A673 (cell line): ENCODE data around the gene RGS6. TPM values are rescaled to one million over a fixed set of nuclear protein-coding genes. Genes with fewer than 3 reads are reported as not detected.

Source experiments
- BruUV-seq: library from RNA; stranded (reverse); fragments of 400-500 nt; replicated peaks from 2 replicates; lab custom pipeline; 2021; lab: Mats Ljungman, UMichigan
- CTCF ChIA-PET: fragments of 300-600 bp; sonication (Branson Sonifier 250); formaldehyde crosslinking; loops from one replicate; lab custom pipeline; 2022; ENCODE audit warnings: antibody characterized with exemption; lab: Charles Lee
- POLR2A ChIA-PET: fragments of 300-600 bp; sonication (Branson Sonifier 250); formaldehyde crosslinking; loops from one replicate; lab custom pipeline; 2022; ENCODE audit warnings: antibody characterized with exemption; ENCODE audit not compliant: low non-redundant PET; lab: Charles Lee
- DNase-seq: peaks from one replicate; pipeline ENCODE4 v3.0.0-alpha.2; 2015; ENCODE audit warnings: low spot score
- H3K27ac ChIP-seq: fragments of 200-600 bp; sonication (generic); 2 replicates; pipeline ENCODE4 v1.5.1; 2016; ENCODE audit warnings: mixed run types, low read depth, mild to moderate bottlenecking, mixed read lengths, antibody characterized with exemption, low read length; ENCODE audit not compliant: poor library complexity, severe bottlenecking
- H3K27me3 ChIP-seq: fragments of 200-600 bp; sonication (generic); replicated peaks from 2 replicates; pipeline ENCODE4 v1.6.1; 2017; ENCODE audit warnings: mixed run types, low read depth, mild to moderate bottlenecking, mixed read lengths, antibody characterized with exemption, low read length; ENCODE audit not compliant: insufficient read depth, poor library complexity
- H3K36me3 ChIP-seq: fragments of 200-600 bp; sonication (generic); 2 replicates; pipeline ENCODE4 v1.6.1; 2016; ENCODE audit warnings: mixed run types, mild to moderate bottlenecking, mixed read lengths, antibody characterized with exemption, low read length; ENCODE audit not compliant: insufficient read depth, poor library complexity, severe bottlenecking
- H3K4me1 ChIP-seq: fragments of 200-600 bp; sonication (generic); 2 replicates; pipeline ENCODE4 v1.6.1; 2017; ENCODE audit warnings: mixed run types, mild to moderate bottlenecking, mixed read lengths, antibody characterized with exemption, low read length; ENCODE audit not compliant: insufficient read depth, poor library complexity, severe bottlenecking
- H3K4me3 ChIP-seq: fragments of 200-600 bp; sonication (generic); 2 replicates; pipeline ENCODE4 v1.5.1; 2016; ENCODE audit warnings: low read depth, mixed run types, mild to moderate bottlenecking, mixed read lengths, low read length; ENCODE audit not compliant: poor library complexity, severe bottlenecking
- H3K9me3 ChIP-seq: fragments of 200-600 bp; sonication (generic); 2 replicates; pipeline ENCODE4 v1.6.1; 2016; ENCODE audit warnings: mixed run types, low read depth, mild to moderate bottlenecking, mixed read lengths, antibody characterized with exemption, low read length; ENCODE audit not compliant: poor library complexity, severe bottlenecking
- CTCF ChIP-seq: fragments of 300-800, 200-600 bp; sonication (generic); conservative IDR thresholded peaks from 2 replicates; pipeline ENCODE4 v1.5.1; 2017; ENCODE audit warnings: low read depth, mild to moderate bottlenecking, antibody characterized with exemption, low read length, moderate library complexity, mixed read lengths
- EZH2 ChIP-seq: fragments of 200-600 bp; sonication (generic); IDR thresholded peaks from 2 replicates; pipeline ENCODE4 v1.6.1; 2017; ENCODE audit warnings: borderline replicate concordance, low read depth, mild to moderate bottlenecking, mixed read lengths, antibody characterized with exemption, low read length; ENCODE audit not compliant: poor library complexity, severe bottlenecking
- intact Hi-C: fragments of 100-400 bp; cut with micrococcal nuclease; formaldehyde crosslinking; loops from one replicate; pipeline ENCODE4 v1.10.0; 2022; ENCODE audit not compliant: unreplicated experiment
- total RNA-seq: library from RNA; stranded (reverse); gene quantifications from 2 replicates; pipeline ENCODE4 v1.2.3, GENCODE V29; 2021

RGS6 gene
- total RNA-seq, 1 experiment from 2014 or later = not detected

- Histone ChIP-seq H3K9me3 (no peaks in the 10 kb centered on the region), H3K27ac (no peak overlapping the region), H3K27me3 (no peaks in the 10 kb centered on the region), H3K36me3 (no peaks in the 10 kb centered on the region), H3K4me1 (no peaks in the 10 kb centered on the region), H3K4me3 (no peak overlapping the region)
- ChIA-PET POLR2A (no interaction called here), CTCF (no interaction called here)
- no peak for DNase-seq
- no peak for TF ChIP-seq CTCF
- no peak for TF ChIP-seq EZH2
- intact Hi-C loops = no loop called here
- no TSS peak for BruUV-seq
Observed at GRCh38 chr14:72549026-72549425, 616.8 kb downstream of the RGS6 start.

- H3K4me1 ChIP-seq = no peaks in the 10 kb centered on the region
- no peaks in the 10 kb centered on the region for H3K9me3 ChIP-seq
- no TSS peak for BruUV-seq
- H3K4me3 ChIP-seq = no peak overlapping the region
- H3K36me3 ChIP-seq = no peaks in the 10 kb centered on the region
- ChIA-PET POLR2A (no interaction called here), CTCF (no interaction called here)
- H3K27me3 ChIP-seq = no peaks in the 10 kb centered on the region
- H3K27ac ChIP-seq = no peak overlapping the region
- intact Hi-C loops = no loop called here
- DNase-seq = no peak
- TF ChIP-seq EZH2 (no peak), CTCF (no peak)
Observed at GRCh38 chr14:72549854-72550253, 617.6 kb downstream of the RGS6 start.

DNA sequence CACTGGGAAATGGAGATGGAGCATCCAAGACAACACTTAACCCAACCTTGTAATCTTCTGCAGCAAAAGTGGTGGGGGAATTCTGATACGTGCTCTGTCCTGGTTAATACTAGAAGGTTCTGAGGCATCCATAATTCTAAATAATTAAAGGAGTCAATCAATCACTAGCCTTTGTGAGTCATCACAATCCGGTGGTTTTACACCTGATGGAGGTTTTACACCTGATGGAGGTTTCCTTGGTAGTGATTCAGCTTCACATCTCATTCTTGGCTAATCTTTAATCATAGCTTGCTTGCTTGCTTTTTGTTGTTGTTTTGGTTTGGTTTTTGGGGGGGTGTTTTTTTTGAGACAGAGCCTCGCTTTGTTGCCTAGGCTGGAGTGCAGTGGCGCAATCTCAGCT is 618.3 kb downstream of the RGS6 start:
- intact Hi-C loops = no loop called here

More for the DNA sequence above, 618.3 kb downstream of the RGS6 start:
- H3K4me3 ChIP-seq = no peak overlapping the region
- TF ChIP-seq CTCF = no peak
- no TSS peak for BruUV-seq
- CTCF ChIA-PET = no interaction called here
- no peaks in the 10 kb centered on the region for H3K9me3 ChIP-seq
- H3K27ac ChIP-seq = no peak overlapping the region
- no peaks in the 10 kb centered on the region for H3K36me3 ChIP-seq
- DNase-seq = no peak
- H3K4me1 ChIP-seq = no peaks in the 10 kb centered on the region
- POLR2A ChIA-PET = no interaction called here
- peaks cover 1% of the 10 kb centered on the region for H3K27me3 ChIP-seq
